ENCODE data around the gene U2AF1L4.

- TF ChIP-seq ZNF8 (CRISPR knock-in tag; IDR thresholded peaks at IDR 0.05) (no peak), CSRNP3 (CRISPR knock-in tag; IDR thresholded peaks at IDR 0.05) (no peak), TSHZ2 (CRISPR knock-in tag; IDR thresholded peaks at IDR 0.05) (no peak), PATZ1 (CRISPR knock-in tag; IDR thresholded peaks at IDR 0.05; ENCODE audit: borderline replicate concordance) (no peak), TCF4 (CRISPR knock-in tag; IDR thresholded peaks at IDR 0.05; ENCODE audit: borderline replicate concordance) (no peak), ZNF70 (CRISPR knock-in tag; IDR thresholded peaks at IDR 0.05) (no peak), ARNTL (CRISPR knock-in tag; IDR thresholded peaks at IDR 0.05; ENCODE audit: borderline replicate concordance, low read depth) (no peak), CREB5 (CRISPR knock-in tag; IDR thresholded peaks at IDR 0.05; ENCODE audit: low read depth) (no peak)
Measured at GRCh38 chr19:35727956-35728706, 17.1 kb downstream of the U2AF1L4 start.
